Common myeloid progenitor, CD34-positive (primary cell): ENCODE data around the gene ADRM1.

Source experiments
- CTCF ChIA-PET: fragments of 350-600 bp; sonication (Branson Sonifier 250); formaldehyde crosslinking; loops from one replicate; lab custom pipeline; 2021; ENCODE audit warnings: antibody characterized with exemption; lab: Charles Lee
- POLR2A ChIA-PET: fragments of 350-600 bp; sonication (Branson Sonifier 250); formaldehyde crosslinking; loops from one replicate; lab custom pipeline; 2021; ENCODE audit warnings: antibody characterized with exemption; lab: Charles Lee
- DNase-seq, 3 donors: peaks; one replicate each; pipeline versions ENCODE4 v3.0.0 to v3.0.0-alpha.2; 2013
- H3K27ac ChIP-seq, 2 experiments: 1 replicate in 1 of 2; 2 replicates in 1 of 2; pipeline ENCODE4 v1.7.0; 2013; ENCODE audit warnings: inconsistent platforms in 2 of 2, low read length in 2 of 2, mild to moderate bottlenecking in 2 of 2, low read depth in 1 of 2, moderate library complexity in 1 of 2; ENCODE audit not compliant: severe bottlenecking in 2 of 2, insufficient read depth in 1 of 2, poor library complexity in 1 of 2
- H3K27me3 ChIP-seq, 5 experiments: replicated peaks in 2 of 5; 1 replicate in 3 of 5; 2 replicates in 2 of 5; pipeline versions ENCODE4 v1.6.1 to v1.7.0; 2013; ENCODE audit warnings: low read length in 4 of 5, mild to moderate bottlenecking in 2 of 5, moderate library complexity in 2 of 5, inconsistent platforms in 1 of 5; ENCODE audit not compliant: insufficient read depth in 5 of 5, control insufficient read depth in 4 of 5
- H3K36me3 ChIP-seq, 4 experiments: 1 replicate in 2 of 4; 2 replicates in 2 of 4; pipeline versions ENCODE4 v1.6.1 to v1.7.0; 2013; ENCODE audit warnings: low read length in 3 of 4, control low read depth in 1 of 4, mild to moderate bottlenecking in 1 of 4; ENCODE audit not compliant: control insufficient read depth in 4 of 4, insufficient read depth in 4 of 4
- H3K4me1 ChIP-seq, 4 experiments: 1 replicate in 3 of 4; 2 replicates in 1 of 4; pipeline versions ENCODE4 v1.6.1 to v1.7.1; 2013; ENCODE audit warnings: low read length in 3 of 4, mild to moderate bottlenecking in 3 of 4, control low read depth in 1 of 4, inconsistent platforms in 1 of 4, moderate library complexity in 1 of 4; ENCODE audit not compliant: control insufficient read depth in 4 of 4, insufficient read depth in 4 of 4; ENCODE audit errors: control extremely low read depth in 1 of 4
- H3K4me3 ChIP-seq, 7 experiments: 1 replicate in 4 of 7; 2 replicates in 3 of 7; pipeline versions ENCODE4 v1.5.1 to v1.7.0; 2013; ENCODE audit warnings: mild to moderate bottlenecking in 7 of 7, low read length in 6 of 7, moderate library complexity in 6 of 7, inconsistent platforms in 2 of 7, low read depth in 2 of 7, control low read depth in 1 of 7; ENCODE audit not compliant: insufficient read depth in 4 of 7, control insufficient read depth in 1 of 7; ENCODE audit errors: extremely low read depth in 1 of 7
- H3K9me3 ChIP-seq, 5 experiments: 1 replicate in 4 of 5; 2 replicates in 1 of 5; pipeline versions ENCODE4 v1.6.1 to v1.7.1; 2013; ENCODE audit warnings: low read length in 4 of 5, mild to moderate bottlenecking in 2 of 5, inconsistent platforms in 1 of 5, low read depth in 1 of 5, moderate library complexity in 1 of 5; ENCODE audit not compliant: control insufficient read depth in 4 of 5, insufficient read depth in 2 of 5; ENCODE audit errors: control extremely low read depth in 1 of 5
- WGBS: methylation state at CpG from one replicate; pipeline ENCODE4 v1.1.5; 2013; ENCODE audit not compliant: insufficient coverage; 5-methylcytosine and 5-hydroxymethylcytosine counted together

The ADRM1 gene

DNA sequence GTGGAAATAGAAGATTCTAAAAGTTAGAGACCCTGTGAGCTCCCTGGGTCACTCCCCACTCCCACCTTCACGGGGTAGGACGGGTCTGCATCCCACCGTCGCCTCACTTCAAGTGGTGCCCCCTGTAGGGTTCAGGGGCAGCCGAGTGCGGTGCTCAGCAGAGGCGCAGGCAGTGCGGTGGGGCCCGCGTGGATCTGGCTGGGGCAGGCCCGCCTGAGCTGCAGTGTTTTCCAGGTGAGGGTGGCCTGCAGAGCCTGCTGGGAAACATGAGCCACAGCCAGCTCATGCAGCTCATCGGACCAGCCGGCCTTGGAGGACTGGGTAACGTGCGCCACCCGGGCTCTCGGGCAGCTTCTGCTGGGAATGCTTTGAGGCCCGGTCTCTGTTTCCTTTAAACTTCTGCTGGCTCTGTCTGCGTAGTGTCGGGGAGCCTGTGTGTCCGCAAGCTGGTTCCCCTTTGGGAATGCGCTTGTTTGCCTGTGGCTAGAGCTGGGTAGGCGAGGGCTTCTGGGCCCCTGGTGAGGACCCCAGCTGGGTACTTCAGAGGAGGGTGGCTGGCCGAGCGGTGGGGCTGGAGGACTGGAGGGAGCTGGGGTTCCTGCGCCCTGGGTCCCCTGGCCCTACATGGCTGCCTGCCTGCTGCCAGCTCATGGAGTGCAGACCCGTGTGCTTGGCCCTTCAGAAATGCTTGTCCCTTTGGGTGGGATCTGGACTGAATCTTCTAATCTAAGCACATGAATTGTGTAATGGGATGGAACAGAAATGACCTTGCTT is 3.8 kb downstream of the ADRM1 start:
- 98% methylated on average over 17 of the region's 27 CpGs for WGBS
- Histone ChIP-seq H3K4me1 (peaks cover 5 to 25% (median 22%) of the 10 kb centered on the region in 4 experiments), H3K4me3 (no peak overlapping the region), H3K36me3 (peaks cover 2 to 49% (median 42%) of the 10 kb centered on the region in 4 experiments), H3K9me3 (no peaks in the 10 kb centered on the region), H3K27me3 (no peaks in the 10 kb centered on the region), H3K27ac (no peak overlapping the region)
- DNase-seq = no peak
- ChIA-PET CTCF (interaction anchor here (1.2 to 2.3 kb wide), 4 partner anchors 9 to 76 kb away, joined by 3 to 18 read pairs (median 4); no protein-coding TSS in a partner anchor), POLR2A (interaction anchor here (1.6 kb wide), 1 partner anchor 61 kb away, joined by 4 read pairs; no protein-coding TSS in a partner anchor)

DNA sequence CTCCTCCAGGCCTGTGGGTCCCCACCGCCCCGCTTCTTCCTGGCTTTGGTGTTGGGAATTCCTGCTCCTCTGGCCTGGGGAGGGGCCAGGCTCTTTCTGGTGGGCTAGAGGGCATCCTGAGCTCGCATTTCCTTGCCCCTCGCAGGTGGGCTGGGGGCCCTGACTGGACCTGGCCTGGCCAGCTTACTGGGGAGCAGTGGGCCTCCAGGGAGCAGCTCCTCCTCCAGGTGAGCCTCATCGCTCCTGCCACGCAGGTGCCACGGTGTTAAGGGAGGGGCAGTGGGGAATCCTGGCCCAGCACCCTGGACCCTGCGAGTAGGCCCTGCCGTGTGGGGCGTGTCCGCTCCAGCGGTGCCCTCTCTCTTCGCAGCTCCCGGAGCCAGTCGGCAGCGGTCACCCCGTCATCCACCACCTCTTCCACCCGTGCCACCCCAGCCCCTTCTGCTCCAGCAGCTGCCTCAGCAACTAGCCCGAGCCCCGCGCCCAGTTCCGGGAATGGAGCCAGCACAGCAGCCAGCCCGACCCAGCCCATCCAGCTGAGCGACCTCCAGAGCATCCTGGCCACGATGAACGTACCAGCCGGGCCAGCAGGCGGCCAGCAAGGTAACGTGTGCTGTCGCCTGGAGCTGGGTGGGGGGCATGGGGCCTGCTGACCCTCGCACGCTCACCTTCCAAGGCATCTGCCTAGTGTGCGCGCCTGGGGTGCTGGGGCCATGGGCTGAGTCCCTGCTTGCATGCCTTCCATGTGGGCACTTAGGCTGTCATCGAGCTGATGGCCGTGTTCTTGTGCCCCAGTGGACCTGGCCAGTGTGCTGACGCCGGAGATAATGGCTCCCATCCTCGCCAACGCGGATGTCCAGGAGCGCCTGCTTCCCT is 4.7 kb downstream of the ADRM1 start:
- Histone ChIP-seq H3K4me1 (peaks cover 5 to 21% (median 19%) of the 10 kb centered on the region in 4 experiments), H3K27ac (no peak overlapping the region), H3K4me3 (no peak overlapping the region), H3K9me3 (no peaks in the 10 kb centered on the region), H3K27me3 (no peaks in the 10 kb centered on the region), H3K36me3 (peaks cover 2 to 49% (median 42%) of the 10 kb centered on the region in 4 experiments)
- CTCF ChIA-PET = interaction anchor here (1.8 to 2.3 kb wide), 2 partner anchors 10 to 75 kb away, joined by 6 to 18 read pairs; no protein-coding TSS in a partner anchor
- 98% methylated on average over 42 of the region's 42 CpGs for WGBS
- no peak for DNase-seq
- POLR2A ChIA-PET = no interaction called here

DNA sequence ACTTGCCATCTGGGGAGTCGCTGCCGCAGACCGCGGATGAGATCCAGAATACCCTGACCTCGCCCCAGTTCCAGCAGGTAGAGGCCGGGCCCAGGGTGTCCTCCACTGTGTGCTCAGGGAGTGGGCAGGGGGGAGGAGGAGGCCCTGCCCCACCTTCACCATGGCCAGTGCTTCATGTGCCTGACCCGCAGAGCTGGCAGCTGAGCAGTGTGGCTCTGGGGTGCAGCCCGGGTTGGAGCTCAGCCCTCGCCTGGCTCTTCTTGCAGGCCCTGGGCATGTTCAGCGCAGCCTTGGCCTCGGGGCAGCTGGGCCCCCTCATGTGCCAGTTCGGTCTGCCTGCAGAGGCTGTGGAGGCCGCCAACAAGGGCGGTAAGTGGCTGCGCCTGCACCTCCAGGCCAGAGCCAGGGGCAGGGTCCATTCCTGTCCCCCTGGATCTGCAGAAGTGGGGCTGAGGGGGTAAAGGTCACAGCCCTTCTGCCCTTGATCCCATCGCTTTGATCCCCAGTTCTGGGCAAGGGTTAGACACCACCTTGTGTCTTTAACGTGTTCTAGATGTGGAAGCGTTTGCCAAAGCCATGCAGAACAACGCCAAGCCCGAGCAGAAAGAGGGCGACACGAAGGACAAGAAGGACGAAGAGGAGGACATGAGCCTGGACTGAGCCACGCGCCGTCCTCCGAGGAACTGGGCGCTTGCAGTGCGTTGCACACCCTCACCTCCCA is 5.5 kb downstream of the ADRM1 start:
- ChIA-PET POLR2A (no interaction called here), CTCF (interaction anchor here (1.0 kb wide), 1 partner anchor 75 kb away, joined by 4 read pairs; no protein-coding TSS in a partner anchor)
- Histone ChIP-seq H3K27me3 (no peaks in the 10 kb centered on the region), H3K4me1 (peaks cover 5 to 21% (median 19%) of the 10 kb centered on the region in 4 experiments), H3K36me3 (peaks cover 2 to 49% (median 42%) of the 10 kb centered on the region in 4 experiments), H3K9me3 (no peaks in the 10 kb centered on the region), H3K4me3 (no peak overlapping the region), H3K27ac (no peak overlapping the region)
- no peak for DNase-seq
- WGBS = 98% methylated on average over 26 of the region's 29 CpGs

DNA sequence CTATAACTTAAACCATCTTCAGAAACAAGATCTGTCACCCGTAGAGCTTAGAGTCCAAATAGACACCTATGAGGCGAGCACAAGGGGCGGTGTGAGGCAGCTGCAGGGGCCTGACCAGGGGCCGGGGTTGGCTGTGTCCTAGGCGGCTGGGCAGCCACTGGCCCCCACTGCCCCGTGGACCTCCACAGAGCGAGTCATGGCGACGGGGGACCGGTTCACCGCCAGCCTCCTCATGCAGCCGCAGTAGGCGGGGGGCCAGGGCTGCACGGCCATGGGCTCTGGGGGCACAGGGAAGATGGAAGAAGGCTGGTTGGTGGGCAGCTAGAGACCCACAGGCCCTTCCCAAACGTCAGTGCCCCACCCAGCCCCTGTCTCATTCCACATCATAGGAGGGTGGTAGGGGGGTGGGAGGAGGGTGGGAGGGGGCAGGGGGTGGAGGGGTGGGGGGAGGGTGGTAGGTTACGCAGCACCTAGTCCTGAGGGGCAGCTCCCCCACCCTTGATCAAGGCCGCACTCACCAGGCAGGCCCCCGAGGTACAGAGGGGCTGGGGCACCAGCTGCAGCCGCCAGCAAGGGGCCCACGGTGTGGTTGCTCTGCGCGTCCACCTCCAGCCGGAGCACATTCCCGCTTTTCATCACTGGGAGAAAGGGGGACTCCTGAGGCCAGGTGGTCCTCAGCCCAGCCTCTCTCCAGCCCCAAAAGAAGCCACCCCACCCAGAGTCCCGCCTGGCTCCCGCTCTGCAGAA is 6.6 kb downstream of the ADRM1 start:
- WGBS = 97% methylated on average over 17 of the region's 26 CpGs
- Histone ChIP-seq H3K27ac (no peak overlapping the region), H3K4me1 (peaks cover 0 to 12% (median 9%) of the 10 kb centered on the region in 4 experiments), H3K27me3 (no peaks in the 10 kb centered on the region), H3K4me3 (no peak overlapping the region), H3K9me3 (no peaks in the 10 kb centered on the region), H3K36me3 (peaks cover 2 to 46% (median 41%) of the 10 kb centered on the region in 4 experiments)
- ChIA-PET CTCF (interaction anchor here (1.0 kb wide), 1 partner anchor 73 kb away, joined by 4 read pairs; no protein-coding TSS in a partner anchor), POLR2A (no interaction called here)
- DNase-seq = no peak

DNA sequence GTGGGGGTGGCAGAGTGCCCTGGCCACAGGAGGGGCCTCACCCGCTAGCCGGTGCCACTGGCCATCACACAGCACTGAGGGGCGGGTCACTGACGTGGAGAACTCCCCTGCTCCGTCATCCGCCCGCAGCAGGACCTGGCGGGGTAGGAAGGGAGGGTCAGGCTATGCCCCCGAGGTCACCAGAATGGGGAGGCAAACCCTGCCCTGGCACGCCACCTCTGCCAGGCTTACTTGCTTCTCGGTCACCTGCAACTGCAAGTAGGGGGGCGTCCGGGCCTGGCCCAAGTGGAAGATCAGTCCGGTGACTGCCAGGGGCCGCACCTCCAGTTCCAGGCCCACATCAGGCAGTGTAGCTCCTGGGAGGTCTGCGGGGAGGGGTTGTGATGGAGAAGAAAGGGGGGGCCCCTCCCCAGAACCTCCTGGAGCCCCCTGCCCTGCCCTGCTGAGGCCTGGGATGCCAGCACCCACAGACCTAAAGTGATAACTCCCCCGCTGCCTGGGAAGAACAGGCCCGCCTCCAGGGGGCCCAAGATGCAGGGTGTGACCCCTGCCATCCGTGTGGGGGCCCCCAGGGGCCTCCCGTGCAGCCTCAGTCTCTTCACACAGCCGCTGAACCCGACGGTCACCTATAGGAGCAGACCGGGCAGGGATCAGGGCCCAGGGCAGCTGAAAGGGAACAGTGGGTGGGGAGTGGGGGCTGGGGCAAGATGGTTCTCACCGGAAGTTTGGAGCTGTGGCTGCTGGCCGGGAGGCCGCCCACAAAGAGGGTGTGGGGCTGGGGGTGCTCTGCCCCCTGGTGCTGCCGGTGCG is 7.4 kb downstream of the ADRM1 start:
- peaks cover 2 to 39% (median 34%) of the 10 kb centered on the region in 4 experiments for H3K36me3 ChIP-seq
- ChIA-PET CTCF (no interaction called here), POLR2A (no interaction called here)
- no peak for DNase-seq
- WGBS = 92% methylated on average over 22 of the region's 29 CpGs
- H3K4me3 ChIP-seq = no peak overlapping the region
- no peaks in the 10 kb centered on the region for H3K9me3 ChIP-seq
- H3K4me1 ChIP-seq = peaks cover 0 to 5% (median 1%) of the 10 kb centered on the region in 4 experiments
- H3K27me3 ChIP-seq = no peaks in the 10 kb centered on the region
- no peak overlapping the region for H3K27ac ChIP-seq

DNA sequence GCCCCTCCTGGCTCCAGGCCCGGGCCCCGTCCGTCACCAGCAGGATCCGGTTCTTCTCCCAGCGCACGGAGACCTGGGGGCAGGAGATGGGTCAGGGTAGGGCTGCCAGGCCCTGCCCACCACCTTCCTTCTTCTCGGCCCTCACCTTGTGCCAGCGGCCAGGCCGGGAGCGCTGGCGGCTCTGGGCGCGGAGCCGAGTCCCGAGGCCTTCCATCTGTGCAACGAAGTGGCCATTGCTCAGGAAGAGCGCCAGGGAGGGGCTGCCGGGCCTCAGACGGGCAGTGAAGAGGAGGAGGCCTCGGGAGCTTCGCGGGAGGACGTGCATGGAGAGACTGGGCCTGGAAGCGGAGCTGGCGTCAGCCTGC is 7.9 kb downstream of the ADRM1 start:
- Histone ChIP-seq H3K27ac (no peak overlapping the region), H3K4me3 (no peak overlapping the region), H3K4me1 (no peaks in the 10 kb centered on the region), H3K27me3 (no peaks in the 10 kb centered on the region), H3K9me3 (no peaks in the 10 kb centered on the region), H3K36me3 (peaks cover 2 to 33% (median 28%) of the 10 kb centered on the region in 4 experiments)
- DNase-seq = no peak
- POLR2A ChIA-PET = no interaction called here
- WGBS = 98% methylated on average over 22 of the region's 25 CpGs
- CTCF ChIA-PET = no interaction called here
